Activated gamma-delta T cell treated with anti-CD3 and anti-CD28 coated beads, Interleukin-2, amount 50 U/mL, for 16 hours (primary cell): ENCODE data around the gene NFYB.
A peak's percentile ranks its signal among the peaks of the same experiment; 100 is the strongest.

ENCODE experiments used
- DNase-seq: peaks from one replicate; pipeline ENCODE4 v3.0.0-alpha.2; 2020; ENCODE audit warnings: low read depth

Gene NFYB

DNA sequence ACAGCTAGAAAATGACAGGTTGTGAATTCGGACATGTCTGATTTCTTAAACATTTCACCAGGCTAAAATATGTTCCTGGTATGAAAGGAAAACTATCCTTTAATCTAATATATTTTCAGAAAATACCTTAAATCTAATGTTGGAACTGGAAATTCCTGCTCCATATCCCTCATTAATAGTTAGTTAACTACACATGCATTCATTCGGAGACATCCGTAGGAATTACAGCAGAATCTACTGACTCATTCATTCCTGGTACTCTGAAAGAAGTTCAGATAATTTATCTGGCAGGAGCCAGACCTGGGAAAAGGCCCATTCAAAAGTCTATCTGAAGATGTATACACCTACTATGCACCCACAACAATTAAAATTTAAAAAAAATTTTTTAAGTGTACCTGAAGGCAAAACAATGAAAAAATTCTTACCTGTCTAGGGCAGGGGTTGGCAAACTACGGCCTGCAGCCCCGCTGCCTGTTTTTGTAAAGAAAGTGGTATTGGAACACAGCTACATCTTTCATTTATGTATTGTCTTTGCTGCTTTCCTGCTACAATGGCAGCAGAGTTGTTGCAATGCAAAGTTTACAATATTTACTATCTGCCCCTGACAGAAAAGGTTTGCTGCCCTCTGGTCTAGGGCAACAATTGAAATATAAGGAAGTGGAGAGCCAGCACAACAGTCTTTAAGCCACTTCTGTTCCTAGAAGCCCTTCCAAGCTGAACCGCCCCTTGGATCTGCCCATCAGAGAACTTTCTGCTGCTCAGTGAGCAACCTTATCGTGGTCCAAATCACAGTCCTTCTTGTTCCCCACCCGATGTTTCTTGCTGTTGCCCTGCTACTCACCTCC, 17.9 kb upstream of the NFYB start:
- no peak for DNase-seq

DNA sequence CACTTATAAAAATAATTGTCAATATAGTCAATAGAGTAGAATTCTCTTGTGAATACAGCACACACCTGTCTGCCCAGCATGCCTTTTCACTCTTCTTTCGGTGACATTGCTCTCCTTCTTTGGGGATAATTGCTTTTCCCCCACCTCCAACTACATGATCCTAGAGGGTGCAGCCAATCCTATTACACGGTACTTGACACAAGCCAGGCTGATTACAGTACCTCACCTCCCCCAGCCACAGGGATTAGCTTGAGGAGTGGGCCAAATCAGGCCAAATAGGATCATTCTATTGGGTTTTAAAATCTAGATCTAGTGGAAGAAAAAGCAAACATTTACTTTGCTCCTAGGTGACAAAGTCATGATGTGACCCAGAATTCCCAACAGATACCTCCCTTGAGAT, 16.8 kb upstream of the NFYB start:
- no peak for DNase-seq

DNA sequence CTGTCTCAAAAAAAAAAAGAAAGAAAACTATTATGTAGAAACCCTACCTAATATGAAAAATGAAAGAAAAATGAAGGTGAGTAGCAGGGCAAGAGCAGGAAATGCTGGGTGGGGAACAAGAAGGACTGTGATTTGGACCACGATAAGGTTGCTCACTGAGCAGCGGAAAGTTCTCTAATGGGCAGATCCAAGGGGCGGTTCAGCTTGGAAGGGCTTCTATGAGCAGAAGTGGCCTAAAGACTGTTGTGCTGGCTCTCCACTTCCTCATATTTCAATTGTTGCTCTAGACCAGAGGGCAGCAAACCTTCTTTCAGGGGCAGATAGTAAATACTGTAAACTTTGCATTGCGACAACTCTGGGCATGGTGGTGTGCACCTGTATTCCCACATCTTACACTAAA, 16.3 kb upstream of the NFYB start:
- no peak for DNase-seq

DNA sequence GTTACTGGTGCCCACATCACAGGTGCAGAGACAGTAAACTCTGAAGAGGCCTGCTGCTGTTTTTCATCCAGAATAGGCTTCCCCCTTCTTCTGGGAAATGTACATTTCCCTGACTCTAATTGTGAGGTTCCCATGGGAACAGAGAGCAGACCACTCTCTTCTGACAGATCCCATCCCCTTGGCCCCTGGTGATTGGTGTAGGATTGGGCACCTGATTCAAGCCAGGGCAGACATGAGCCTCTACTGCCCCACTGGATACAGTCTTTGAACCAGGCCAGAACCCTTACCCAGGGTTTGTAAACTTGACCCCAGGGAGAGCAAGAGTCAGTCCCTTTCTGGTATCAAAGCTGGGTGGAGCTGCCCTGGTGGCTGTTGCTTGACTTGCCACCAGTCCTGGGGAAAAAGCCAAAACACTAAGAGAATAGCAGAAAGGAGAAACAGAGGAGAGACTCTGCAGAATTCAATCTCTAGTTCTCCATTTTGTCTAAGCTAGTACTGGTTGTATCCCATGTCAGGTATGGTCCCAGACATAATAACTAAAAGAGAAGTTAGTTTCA, 14.8 kb upstream of the NFYB start:
- DNase-seq: no peak

DNA sequence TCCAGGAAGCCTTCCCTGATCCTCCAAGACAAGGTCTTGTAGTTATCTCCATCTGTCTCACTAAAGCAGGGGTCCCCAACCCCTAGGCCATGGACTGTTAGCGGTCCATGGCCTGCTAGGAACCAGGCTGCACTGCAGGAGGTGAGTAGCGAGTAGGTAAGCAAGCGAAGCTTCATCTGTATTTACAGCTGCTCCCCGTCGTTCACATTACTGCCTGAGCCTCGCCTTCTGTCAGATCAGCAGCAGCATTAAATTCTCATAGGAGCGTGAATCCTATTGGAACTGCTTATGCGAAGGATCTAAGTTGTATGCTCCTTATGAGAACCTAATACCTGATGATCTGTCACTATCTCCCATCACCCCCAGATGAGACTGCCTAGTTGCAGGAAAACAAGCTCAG, 12.4 kb upstream of the NFYB start:
- DNase-seq: no peak

DNA sequence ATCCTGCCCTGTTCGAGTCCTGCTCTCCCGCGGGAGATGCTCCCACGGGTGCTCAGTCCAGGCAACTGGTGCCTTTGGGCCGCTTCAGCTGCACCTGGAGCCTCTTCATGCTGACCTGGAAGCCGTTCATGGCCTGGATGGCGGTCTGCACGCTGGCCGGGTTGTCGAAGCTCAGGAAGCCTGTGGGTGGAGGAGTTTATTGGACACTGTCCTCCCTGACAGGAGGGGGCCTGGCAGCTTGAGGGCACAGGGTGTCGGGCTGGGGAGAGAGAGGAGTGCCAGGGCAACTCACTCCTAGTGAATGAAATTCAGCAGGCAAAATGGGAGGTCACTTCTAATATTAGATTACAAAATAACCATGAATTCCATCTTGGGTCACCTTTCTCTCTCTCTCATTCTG, 9.3 kb upstream of the NFYB start:
- no peak for DNase-seq

DNA sequence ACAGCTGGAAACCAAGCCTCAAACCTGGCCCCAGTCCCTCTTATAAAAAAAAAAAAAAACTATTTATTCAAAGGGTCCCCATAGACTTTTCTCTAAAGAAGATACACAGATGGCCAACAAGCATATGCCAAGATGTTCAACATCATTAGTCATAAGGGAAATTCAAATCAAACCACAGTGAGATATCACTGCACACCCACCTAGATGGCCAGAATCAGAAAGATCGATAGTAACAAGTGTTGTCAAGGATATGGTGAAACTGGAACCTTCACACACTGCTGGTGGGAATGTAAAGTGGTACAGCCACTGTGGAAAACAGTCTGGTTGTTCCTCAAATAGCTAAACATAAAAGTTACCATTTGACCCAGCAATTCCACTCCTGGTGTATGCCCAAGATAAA, 5.9 kb upstream of the NFYB start:
- no peak for DNase-seq

DNA sequence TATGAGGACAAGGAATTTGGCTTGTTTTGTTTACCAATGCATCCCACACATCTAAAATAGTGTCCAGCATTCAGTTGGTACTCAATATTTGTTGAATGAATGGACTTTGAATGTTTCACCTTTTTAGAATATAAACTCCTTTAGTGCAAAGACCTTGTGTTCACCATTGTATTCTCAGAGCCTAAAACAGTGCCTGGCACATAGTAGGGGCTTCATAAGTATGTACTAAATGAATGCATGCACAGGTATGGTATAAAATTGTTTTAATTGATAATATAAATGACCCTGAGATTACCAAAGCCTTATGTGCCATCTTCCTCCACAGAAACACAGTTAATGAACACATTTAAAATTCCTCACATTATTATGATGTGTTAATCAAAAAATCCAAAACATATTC, 5.0 kb upstream of the NFYB start:
- no peak for DNase-seq

DNA sequence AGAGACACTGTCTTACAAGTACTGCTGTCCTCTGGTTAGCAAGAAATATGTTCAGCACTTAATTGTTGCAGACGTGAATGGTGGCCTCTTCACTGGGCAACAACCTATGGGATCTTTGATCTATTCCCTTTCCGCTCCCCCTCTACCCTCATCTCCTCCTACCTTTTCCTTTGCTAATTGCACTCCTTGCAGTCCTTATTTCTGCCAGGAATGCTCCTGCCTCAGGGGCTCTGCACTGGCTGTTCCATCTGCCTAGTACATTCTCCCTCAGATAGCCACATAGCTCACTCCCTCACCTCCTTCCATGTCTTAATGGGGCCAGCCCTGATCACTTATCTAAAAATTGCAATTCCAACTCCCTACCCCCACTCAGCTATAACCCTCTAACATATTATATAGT, 4.5 kb upstream of the NFYB start:
- DNase-seq: no peak

DNA sequence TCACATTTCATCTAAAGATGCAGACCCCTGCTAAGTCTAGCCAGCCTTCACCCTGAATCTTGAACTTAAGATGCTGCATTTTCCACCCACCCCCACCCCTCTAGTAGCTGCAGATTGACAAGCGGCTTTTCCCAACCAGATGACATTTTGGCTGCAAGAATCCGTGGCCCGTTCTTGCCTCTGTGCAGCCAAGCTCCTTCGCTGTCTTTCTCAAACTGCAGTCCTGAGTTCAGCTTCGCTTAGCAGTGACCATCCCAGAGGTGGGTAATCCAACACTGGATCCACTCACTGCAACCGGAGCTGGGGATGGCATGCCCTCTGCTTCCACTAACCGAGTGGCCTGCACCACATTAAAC, 765 bp upstream of the NFYB start:
- DNase-seq: no peak

DNA sequence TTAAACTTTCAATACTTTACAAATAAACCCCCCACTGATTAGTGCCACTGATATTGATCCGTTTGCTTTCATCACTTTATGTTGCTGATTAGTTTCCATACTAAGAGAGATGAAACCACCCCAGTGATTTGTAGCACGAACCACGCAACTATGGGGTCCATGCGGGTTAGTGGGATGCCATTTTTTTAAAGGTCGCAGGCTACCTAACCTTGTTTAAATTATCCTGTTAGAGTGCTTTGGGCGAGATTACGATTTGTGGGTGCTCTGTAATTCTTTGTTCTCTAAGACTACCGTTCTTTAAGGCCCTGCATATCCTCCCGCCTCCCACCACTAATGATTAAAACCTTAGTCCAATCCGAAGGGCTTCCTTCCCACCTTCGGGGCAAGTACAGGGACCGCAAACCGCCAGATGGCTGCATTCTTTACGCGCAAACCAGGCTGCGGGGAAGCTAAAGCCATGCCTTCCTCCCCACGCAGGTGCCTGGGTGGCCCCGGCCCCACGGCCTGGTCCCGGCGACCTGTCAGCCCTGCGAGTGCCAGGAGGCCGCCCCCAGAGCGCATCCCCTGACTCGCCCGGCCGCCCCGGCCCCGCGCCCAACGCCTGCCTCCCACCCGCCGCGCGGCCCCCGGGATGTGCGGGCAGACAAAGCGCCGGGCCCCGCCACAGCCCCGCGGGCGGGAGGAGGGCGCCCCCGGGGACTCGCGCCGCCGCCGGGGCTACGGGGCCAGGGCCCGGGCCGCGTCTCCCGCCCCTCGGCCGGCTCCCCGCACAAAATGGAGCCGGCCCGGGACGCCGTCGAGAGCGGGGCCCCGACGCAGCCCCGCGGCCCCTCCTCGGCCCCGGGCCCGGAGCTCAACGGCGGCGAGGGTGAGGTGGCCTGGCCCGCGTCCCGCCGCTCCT, 759 bp downstream of the NFYB start:
- peak; percentile 39 for DNase-seq

DNA sequence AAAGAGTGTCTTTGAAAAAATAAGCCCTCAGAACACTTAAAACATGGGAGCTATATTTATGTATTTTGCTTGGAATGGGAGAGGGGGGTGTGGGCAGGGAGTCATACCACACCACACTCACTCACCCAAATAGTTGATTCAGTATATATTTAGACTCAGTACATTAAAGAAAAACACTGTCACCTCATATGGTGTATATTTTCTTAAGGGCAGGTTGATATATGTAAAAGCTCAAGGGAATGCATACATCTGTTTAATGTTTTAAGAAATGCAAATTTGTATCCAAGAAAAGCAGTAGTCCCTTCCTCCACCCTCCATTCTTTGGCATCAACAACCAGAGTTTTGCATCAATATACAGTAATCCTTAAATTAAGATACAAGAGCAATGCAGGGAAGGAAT, 1.4 kb downstream of the NFYB start:
- no peak for DNase-seq

DNA sequence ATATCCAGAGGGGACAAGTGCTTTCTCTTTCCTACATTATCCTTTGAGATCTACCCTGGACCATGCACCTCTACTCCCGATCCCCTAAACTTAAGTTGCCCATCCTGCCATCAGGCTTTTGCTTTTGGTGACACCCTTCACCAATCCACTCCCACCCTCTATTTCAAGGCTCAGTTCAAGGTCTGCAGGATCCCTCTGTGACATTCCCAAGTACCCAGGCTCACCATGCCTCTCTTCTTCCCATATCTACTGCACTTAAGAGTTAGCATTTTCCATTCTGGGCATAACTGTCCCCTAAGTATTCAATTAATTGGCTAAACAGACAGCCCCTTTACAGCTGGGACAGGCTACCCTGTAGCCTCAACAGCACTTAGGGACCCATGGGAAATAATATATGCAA, 3.1 kb downstream of the NFYB start:
- no peak for DNase-seq

DNA sequence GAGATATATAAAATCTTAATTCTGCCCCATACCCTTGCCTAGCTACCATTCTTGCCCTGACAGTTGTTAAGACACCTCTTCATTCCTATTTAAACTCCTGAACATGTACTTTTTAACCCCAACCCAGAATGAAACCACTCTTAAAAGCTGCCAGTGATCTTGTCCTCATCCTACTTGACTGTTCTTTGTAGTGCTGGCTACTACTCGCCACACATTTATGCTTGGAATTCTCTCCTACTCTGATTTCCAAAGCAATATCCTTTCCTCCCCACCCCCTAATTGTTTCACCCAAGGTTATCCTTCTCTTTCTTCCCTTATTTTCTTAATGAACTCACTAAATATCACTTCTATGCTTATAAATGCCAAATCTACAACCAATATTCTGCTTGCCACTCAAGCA, 4.1 kb downstream of the NFYB start:
- no peak for DNase-seq

DNA sequence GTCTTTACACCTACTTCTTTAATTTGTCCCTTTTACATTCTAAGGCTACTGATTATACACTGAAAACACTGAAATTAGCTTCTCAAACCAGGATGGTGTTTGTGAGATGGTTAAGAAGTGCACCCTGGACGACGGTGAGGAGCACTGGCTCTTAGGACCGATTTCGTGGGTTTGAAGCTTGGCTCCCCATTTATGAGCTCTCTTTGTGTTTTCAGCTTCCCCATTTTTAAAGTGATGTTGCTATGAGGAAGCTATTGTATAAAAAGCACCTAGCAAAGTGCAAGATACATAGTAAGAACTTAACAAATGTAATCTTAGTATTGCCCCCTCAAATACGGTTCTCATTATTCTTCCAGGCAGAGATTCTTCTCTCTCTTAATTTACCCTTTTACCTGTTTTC, 4.7 kb downstream of the NFYB start:
- DNase-seq: no peak

DNA sequence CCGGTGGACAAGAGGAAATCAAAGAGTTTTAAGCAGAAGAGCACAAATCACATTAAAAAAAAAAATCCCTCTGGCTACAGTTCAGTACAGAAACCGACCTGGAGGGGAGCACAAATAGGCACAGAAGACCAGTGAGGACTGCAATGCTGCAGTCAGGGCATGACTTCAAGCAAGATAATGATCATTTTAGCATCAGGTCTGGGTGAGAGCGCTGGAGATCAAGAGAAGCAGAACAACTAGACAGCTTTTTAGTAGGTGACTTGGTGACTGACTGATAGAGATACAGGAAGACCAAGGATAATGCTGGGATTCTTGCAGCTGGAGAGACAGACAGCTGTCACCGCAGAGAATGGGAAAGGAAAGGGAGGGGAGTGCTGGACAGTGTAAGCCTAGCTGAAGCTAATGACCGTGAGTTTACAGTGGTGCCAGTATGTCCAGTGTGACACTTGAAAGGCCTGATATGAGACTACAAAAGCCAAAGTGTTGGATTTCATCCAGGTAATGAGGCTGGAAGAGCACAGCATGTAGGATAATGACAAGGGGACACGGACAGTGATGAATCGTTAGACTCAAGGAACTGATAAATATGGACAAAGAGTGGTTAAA, 5.6 kb downstream of the NFYB start:
- no peak for DNase-seq

DNA sequence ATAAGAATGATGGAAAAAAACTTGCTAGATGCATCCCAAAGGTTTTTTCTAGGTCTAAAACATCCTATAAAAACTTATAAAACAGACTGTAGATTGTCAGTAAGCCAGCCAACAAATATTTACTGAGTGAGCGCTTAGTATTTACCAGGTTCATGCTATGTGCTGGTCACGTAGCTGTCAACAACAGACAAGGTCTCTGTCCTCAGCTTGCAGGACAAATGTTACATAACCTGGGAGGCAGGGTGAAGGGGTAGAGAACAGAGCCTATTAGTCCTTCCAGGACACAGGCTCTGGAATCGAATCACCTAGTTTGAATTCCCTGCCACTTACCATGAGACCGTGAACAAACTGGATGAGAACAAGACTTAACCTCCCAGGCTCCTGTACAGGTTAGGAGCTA, 6.4 kb downstream of the NFYB start:
- no peak for DNase-seq

DNA sequence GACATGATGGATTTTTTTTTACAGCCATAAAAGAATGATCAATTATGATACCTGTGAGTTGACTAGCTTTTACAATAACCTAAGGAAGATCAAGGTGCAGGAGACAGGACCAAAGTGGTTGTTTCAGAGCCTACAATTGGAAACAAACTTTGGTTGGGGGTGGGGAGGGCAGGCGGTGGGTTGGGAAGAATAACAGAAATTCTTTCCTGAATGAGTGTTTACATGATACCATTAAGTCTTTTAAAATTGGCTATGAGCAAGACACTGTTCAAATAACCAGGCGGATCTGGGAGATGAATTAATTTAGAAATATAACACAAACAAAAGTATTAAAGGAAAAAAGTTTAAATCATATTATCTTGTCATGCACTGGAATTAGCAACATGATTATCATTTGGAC, 7.2 kb downstream of the NFYB start:
- no peak for DNase-seq

DNA sequence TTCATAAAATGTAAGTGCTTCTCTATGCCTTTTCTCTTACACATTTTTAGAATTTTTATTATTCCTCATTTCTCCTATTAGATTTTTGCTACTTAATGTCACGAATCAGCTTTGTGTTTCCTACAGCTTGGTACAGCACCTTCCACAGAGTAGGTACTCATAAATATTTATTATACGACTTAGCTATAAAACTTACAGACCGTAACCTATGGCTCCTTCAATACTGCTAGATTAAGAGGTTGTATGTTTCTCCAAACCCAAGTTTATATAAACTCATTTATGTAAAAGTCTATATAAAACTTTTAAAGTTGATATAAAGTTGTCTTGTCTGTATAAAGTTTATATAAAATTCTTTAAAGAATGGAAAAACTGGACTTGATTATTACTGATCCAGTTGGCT, 11.5 kb downstream of the NFYB start:
- no peak for DNase-seq

DNA sequence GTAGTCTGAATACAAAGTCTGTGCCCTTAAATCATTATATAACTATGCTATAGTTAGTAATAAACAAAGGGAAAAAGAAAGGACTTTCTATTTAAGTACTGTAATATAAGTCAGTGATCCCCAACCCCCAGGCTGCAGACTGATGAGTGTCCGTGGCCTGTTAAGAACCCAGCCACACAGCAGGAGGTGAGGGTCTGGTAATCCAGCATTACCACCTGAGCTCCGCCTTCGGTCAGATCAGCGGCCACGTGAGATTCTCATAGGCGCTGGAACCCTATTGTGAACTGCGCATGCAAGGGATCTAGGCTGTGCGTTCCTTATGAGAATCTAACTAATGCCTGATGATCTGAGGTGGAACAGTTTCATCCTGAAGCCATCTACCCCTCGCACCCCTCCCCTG, 15.7 kb downstream of the NFYB start:
- no peak for DNase-seq

DNA sequence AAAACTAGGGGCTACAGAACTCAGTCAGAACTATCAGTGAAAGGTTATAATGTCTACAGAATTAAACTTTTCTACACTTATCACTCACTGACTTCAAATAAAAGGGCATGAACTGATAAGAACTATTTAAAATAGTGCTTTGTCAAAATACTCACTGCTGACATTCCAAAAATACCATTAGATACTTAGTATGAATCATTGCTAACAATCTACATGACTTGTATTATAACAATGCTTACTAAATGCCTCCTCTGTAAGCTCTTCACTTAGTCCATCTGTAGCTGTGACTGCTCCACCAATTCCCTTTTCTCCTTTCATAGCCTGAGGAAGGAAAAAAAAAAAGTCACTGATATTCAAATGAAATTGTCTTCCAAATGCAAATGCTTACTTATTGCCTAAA, 17.0 kb downstream of the NFYB start:
- no peak for DNase-seq

DNA sequence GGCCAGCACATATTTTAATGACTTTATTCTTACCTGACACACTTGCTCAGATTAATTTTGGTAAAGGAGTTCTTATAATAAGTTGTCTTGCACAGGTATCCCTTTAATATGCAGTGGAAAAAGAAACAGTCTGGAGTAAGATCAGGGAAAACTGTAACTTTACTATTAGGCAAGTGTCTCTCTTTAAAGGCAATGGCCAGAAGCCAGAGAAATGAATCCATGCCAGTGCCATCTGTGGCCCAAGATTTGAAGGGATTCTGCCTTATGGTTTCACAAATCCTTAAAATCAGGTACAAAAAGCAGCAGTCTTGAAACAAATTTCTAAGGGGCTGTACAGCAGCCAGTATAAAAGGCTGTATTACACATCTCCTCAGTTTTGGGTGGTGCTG, 22.4 kb downstream of the NFYB start:
- DNase-seq: no peak
